A549 (cell line): ENCODE results near the gene BCAS3.

ENCODE experiments used
- BHLHE40 ChIP-seq: IDR thresholded peaks from 2 replicates; pipeline ENCODE4 v1.6.1; 2012; ENCODE audit warnings: low read depth, low read length, inconsistent platforms
- EP300 ChIP-seq, 2 experiments: fragments of >200 bp; sonication (Bioruptor Twin); formaldehyde crosslinking; IDR thresholded peaks; 2 replicates in 1 of 2; 3 replicates in 1 of 2; pipeline ENCODE4 v1.6.1; 2016 to 2017

DNA sequence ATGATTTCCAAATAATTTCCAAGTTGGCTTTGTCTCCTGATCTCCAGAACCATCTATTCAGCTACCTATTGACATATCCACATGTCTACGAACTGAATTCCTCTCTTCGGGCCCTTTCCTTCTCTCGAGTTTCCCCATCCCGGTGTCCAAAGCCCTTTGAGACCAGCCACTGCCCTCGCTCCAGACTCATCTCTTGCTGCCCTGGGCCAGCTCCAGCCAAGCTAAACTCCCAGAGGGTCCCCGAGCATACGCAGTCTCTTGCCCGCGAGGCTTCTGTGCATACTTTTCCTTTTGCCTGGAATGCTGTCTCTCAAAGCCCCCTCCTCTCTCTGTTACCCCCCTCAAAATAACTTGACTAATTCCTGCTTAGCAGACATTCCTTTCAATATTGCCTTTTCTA is 694.8 kb downstream of the BCAS3 start:
- no peak for TF ChIP-seq BHLHE40
- TF ChIP-seq EP300 (IDR thresholded peaks at IDR 0.05), result no peak
